ENCODE data around the gene SESTD1. TPM values are rescaled to one million over a fixed set of nuclear protein-coding genes. Genes with fewer than 3 reads are reported as not detected.

The SESTD1 gene
- total and polyA plus RNA-seq, 2 experiments from 2014 or later, result 34.7 to 44.0 TPM

GRCh38 chr2:179273461-179273962 lies 8.9 kb upstream of the SESTD1 start:
- peaks cover 20% of the 10 kb centered on the region for H3K4me1 ChIP-seq (ENCODE audit: insufficient read depth)
- no peaks in the 10 kb centered on the region for H3K9me3 ChIP-seq (ENCODE audit: low read depth)
- no peak overlapping the region for H3K4me3 ChIP-seq
- H3K27me3 ChIP-seq, result no peaks in the 10 kb centered on the region
- no peak for DNase-seq (ENCODE audit: low spot score)
- WGBS (ENCODE audit: low lambda C conversion rate, missing lambda C conversion rate), result 67% methylated on average over 6 of the region's 6 CpGs
- H3K9me2 ChIP-seq (replicated peaks; ENCODE audit: insufficient read depth), result no peaks in the 10 kb centered on the region
- peak overlapping the region; percentile 82 for H3K27ac ChIP-seq
- no peaks in the 10 kb centered on the region for H3K36me3 ChIP-seq (replicated peaks; ENCODE audit: insufficient read depth, low read depth)
- H3K79me2 ChIP-seq, result no peaks in the 10 kb centered on the region
- peak overlapping the region; percentile 41 for H2AFZ ChIP-seq
- peak overlapping the region; percentile 55 for H3K4me2 ChIP-seq
- no peaks in the 10 kb centered on the region for H4K20me1 ChIP-seq (ENCODE audit: insufficient read depth, poor library complexity, severe bottlenecking)
- TF ChIP-seq EZH2 (IDR thresholded peaks at IDR 0.05; ENCODE audit: borderline replicate concordance) (no peak), EZH2phosphoT487 (IDR thresholded peaks at IDR 0.05; ENCODE audit: low read depth, severe bottlenecking, unreplicated experiment) (no peak)
- TF ChIP-seq, protein P1, sequence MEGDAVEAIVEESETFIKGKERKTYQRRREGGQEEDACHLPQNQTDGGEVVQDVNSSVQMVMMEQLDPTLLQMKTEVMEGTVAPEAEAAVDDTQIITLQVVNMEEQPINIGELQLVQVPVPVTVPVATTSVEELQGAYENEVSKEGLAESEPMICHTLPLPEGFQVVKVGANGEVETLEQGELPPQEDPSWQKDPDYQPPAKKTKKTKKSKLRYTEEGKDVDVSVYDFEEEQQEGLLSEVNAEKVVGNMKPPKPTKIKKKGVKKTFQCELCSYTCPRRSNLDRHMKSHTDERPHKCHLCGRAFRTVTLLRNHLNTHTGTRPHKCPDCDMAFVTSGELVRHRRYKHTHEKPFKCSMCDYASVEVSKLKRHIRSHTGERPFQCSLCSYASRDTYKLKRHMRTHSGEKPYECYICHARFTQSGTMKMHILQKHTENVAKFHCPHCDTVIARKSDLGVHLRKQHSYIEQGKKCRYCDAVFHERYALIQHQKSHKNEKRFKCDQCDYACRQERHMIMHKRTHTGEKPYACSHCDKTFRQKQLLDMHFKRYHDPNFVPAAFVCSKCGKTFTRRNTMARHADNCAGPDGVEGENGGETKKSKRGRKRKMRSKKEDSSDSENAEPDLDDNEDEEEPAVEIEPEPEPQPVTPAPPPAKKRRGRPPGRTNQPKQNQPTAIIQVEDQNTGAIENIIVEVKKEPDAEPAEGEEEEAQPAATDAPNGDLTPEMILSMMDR (IDR thresholded peaks at IDR 0.05; ENCODE audit: poor library complexity), result no peak

DNA sequence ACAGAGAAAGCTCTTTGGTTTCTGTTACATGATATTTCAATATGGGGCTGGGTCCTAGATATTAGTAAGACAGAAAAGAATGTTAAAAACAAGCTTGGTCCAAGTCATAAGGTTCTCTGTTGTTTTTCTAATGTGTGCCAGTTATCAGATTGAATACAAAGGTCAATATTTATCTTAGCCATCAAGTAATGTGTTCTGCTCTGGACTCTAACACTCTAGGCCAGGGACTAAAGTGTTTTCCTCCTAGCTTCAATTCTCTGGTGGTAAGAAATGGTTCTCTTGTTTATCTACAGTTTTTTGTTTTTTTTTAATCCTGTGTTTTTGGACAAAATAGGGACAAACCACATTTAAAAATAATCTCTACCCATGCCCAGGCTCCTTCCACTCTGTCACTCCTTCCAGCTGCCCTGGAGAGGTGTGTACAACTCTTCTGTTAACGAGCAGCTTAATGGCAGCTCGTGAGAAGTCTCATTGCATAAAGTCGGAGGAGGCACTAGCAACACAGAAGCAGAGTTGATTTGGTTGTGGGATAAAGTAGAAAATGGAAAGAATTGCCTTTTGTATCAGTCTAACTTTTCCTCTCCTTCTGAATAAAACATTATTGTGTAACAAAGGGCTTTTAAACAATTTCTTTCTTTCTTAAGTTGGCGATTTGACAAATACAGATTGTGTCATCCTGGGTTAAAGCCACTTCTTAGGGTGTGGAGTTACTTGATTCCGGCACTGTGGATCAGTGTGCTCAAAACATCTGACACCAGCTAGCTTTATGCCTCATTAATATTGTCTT lies 8.0 kb upstream of the SESTD1 start:
- no peaks in the 10 kb centered on the region for H3K79me2 ChIP-seq
- H3K9me3 ChIP-seq (ENCODE audit: low read depth), result no peaks in the 10 kb centered on the region
- no peaks in the 10 kb centered on the region for H4K20me1 ChIP-seq (ENCODE audit: insufficient read depth, poor library complexity, severe bottlenecking)
- no peaks in the 10 kb centered on the region for H3K27me3 ChIP-seq
- H3K9me2 ChIP-seq (replicated peaks; ENCODE audit: insufficient read depth), result no peaks in the 10 kb centered on the region
- no peak overlapping the region for H3K4me3 ChIP-seq
- peak overlapping the region; percentile 82 for H3K27ac ChIP-seq
- no peaks in the 10 kb centered on the region for H3K36me3 ChIP-seq (replicated peaks; ENCODE audit: insufficient read depth, low read depth)
- H3K4me1 ChIP-seq (ENCODE audit: insufficient read depth), result peaks cover 20% of the 10 kb centered on the region
- H3K4me2 ChIP-seq, result peak overlapping the region; percentile 55
- peak overlapping the region; percentile 41 for H2AFZ ChIP-seq
- DNase-seq (ENCODE audit: low spot score), result peak; percentile 24
- 56% methylated on average over 5 of the region's 5 CpGs for WGBS (ENCODE audit: low lambda C conversion rate, missing lambda C conversion rate)
- TF ChIP-seq EZH2 (IDR thresholded peaks at IDR 0.05; ENCODE audit: borderline replicate concordance) (no peak), EZH2phosphoT487 (IDR thresholded peaks at IDR 0.05; ENCODE audit: low read depth, severe bottlenecking, unreplicated experiment) (no peak)
- TF ChIP-seq, protein P1 (IDR thresholded peaks at IDR 0.05; ENCODE audit: poor library complexity), result no peak

DNA sequence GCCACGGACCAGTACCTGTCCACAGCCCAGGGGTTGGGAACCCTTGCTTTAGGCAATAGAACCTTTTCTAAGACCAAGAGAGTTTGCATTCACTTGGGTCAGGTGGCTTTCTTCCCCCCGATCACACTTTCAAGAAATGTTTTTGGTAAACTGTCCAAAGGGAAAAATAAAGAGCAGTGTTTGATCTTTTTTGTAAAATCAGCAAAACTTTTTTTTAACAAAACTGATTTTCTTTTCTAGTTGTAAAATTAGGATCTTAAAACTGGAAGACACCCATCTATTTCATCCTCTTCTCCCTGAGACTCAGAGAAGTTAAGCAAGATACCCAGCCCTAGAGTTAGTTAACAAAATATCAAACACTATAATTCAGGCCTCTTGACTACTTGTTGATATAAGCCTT lies 6.1 kb upstream of the SESTD1 start:
- no peak overlapping the region for H3K27ac ChIP-seq
- TF ChIP-seq, protein P1 (IDR thresholded peaks at IDR 0.05; ENCODE audit: poor library complexity), result no peak
- TF ChIP-seq EZH2 (IDR thresholded peaks at IDR 0.05; ENCODE audit: borderline replicate concordance) (no peak), EZH2phosphoT487 (IDR thresholded peaks at IDR 0.05; ENCODE audit: low read depth, severe bottlenecking, unreplicated experiment) (no peak)
- DNase-seq (ENCODE audit: low spot score), result no peak
- no peaks in the 10 kb centered on the region for H4K20me1 ChIP-seq (ENCODE audit: insufficient read depth, poor library complexity, severe bottlenecking)
- no peak overlapping the region for H2AFZ ChIP-seq
- H3K9me2 ChIP-seq (replicated peaks; ENCODE audit: insufficient read depth), result no peaks in the 10 kb centered on the region
- H3K79me2 ChIP-seq, result no peaks in the 10 kb centered on the region
- peaks cover 16% of the 10 kb centered on the region for H3K4me1 ChIP-seq (ENCODE audit: insufficient read depth)
- H3K9me3 ChIP-seq (ENCODE audit: low read depth), result no peaks in the 10 kb centered on the region
- H3K27me3 ChIP-seq, result no peaks in the 10 kb centered on the region
- no peak overlapping the region for H3K4me2 ChIP-seq
- no peaks in the 10 kb centered on the region for H3K36me3 ChIP-seq (replicated peaks; ENCODE audit: insufficient read depth, low read depth)
- no peak overlapping the region for H3K4me3 ChIP-seq
- WGBS (ENCODE audit: low lambda C conversion rate, missing lambda C conversion rate), result 85% methylated on average over 2 of the region's 2 CpGs
